Mesendoderm (in vitro differentiated cells): ENCODE results near the gene UBASH3A. TPM values are rescaled to one million over a fixed set of nuclear protein-coding genes. Genes with fewer than 3 reads are reported as not detected.
A peak's percentile ranks its signal among the peaks of the same experiment; 100 is the strongest.

ENCODE experiments used
- DNase-seq: peaks from one replicate; pipeline ENCODE4 v3.0.0; 2013
- H2AK5ac ChIP-seq: 2 replicates; pipeline ENCODE4 v1.6.1; 2013; ENCODE audit warnings: low read length, inconsistent platforms
- H2BK120ac ChIP-seq: 2 replicates; pipeline ENCODE4 v1.6.1; 2013; ENCODE audit warnings: low read depth, mild to moderate bottlenecking, low read length, moderate library complexity, mixed read lengths
- H2BK15ac ChIP-seq: replicated peaks from 2 replicates; pipeline ENCODE4 v1.6.1; 2013; ENCODE audit warnings: low read depth, mild to moderate bottlenecking, moderate library complexity
- H2BK5ac ChIP-seq: 2 replicates; pipeline ENCODE4 v1.6.1; 2013; ENCODE audit warnings: low read length, inconsistent platforms
- H3K18ac ChIP-seq: 2 replicates; pipeline ENCODE4 v1.6.1; 2013; ENCODE audit warnings: mild to moderate bottlenecking, low read length, mixed read lengths
- H3K23ac ChIP-seq: one replicate; pipeline ENCODE4 v1.6.1; 2013; ENCODE audit warnings: low read length
- H3K27ac ChIP-seq: 2 replicates; pipeline ENCODE4 v1.5.1; 2013; ENCODE audit warnings: low read depth, mild to moderate bottlenecking, inconsistent platforms, low read length, moderate library complexity
- H3K27me3 ChIP-seq: 2 replicates; pipeline ENCODE4 v1.6.1; 2013; ENCODE audit warnings: low read length, control low read depth, mild to moderate bottlenecking, inconsistent platforms; ENCODE audit not compliant: insufficient read depth, poor library complexity
- H3K36me3 ChIP-seq: 2 replicates; pipeline ENCODE4 v1.6.1; 2013; ENCODE audit warnings: low read length, inconsistent platforms; ENCODE audit not compliant: control insufficient read depth, insufficient read depth
- H3K4ac ChIP-seq: one replicate; pipeline ENCODE4 v1.6.1; 2013; ENCODE audit warnings: low read depth, mild to moderate bottlenecking, low read length, moderate library complexity
- H3K4me1 ChIP-seq: 2 replicates; pipeline ENCODE4 v1.6.1; 2013; ENCODE audit warnings: low read depth, low read length, inconsistent platforms; ENCODE audit not compliant: control insufficient read depth
- H3K4me2 ChIP-seq: 2 replicates; pipeline ENCODE4 v1.6.1; 2013; ENCODE audit warnings: low read length
- H3K4me3 ChIP-seq: 2 replicates; pipeline ENCODE4 v1.5.1; 2013; ENCODE audit warnings: mild to moderate bottlenecking, low read length
- H3K56ac ChIP-seq: one replicate; pipeline ENCODE4 v1.6.1; 2013; ENCODE audit warnings: low read length
- H3K79me1 ChIP-seq: 2 replicates; pipeline ENCODE4 v1.6.1; 2013; ENCODE audit warnings: low read length, inconsistent platforms
- H3K79me2 ChIP-seq: 2 replicates; pipeline ENCODE4 v1.6.1; 2013; ENCODE audit warnings: mild to moderate bottlenecking, low read length; ENCODE audit not compliant: control insufficient read depth, insufficient read depth
- H3K9ac ChIP-seq: 2 replicates; pipeline ENCODE4 v1.6.1; 2013; ENCODE audit warnings: low read length, inconsistent platforms
- H4K5ac ChIP-seq: one replicate; pipeline ENCODE4 v1.6.1; 2013; ENCODE audit warnings: low read length
- H4K8ac ChIP-seq: one replicate; pipeline ENCODE4 v1.6.1; 2013; ENCODE audit warnings: low read depth, mild to moderate bottlenecking, control low read depth, low read length, moderate library complexity
- WGBS: extraction: QIAGEN DNeasy Blood & Tissue Kit; methylation state at CpG from one replicate; pipeline ENCODE4 v1.1.7; 2013; ENCODE audit warnings: low lambda C conversion rate, missing lambda C conversion rate; ENCODE audit not compliant: insufficient coverage; ENCODE audit errors: extremely low coverage; 5-methylcytosine and 5-hydroxymethylcytosine counted together
- small RNA-seq: library from polyadenylated mRNA; stranded (forward); fragments of <200 nt; extraction: miRNeasy Mini kit (QIAGEN cat#:217004); gene quantifications from one replicate; pipeline ENCODE3, GENCODE V24; 2013; ENCODE audit not compliant: insufficient read depth

The UBASH3A gene

DNA sequence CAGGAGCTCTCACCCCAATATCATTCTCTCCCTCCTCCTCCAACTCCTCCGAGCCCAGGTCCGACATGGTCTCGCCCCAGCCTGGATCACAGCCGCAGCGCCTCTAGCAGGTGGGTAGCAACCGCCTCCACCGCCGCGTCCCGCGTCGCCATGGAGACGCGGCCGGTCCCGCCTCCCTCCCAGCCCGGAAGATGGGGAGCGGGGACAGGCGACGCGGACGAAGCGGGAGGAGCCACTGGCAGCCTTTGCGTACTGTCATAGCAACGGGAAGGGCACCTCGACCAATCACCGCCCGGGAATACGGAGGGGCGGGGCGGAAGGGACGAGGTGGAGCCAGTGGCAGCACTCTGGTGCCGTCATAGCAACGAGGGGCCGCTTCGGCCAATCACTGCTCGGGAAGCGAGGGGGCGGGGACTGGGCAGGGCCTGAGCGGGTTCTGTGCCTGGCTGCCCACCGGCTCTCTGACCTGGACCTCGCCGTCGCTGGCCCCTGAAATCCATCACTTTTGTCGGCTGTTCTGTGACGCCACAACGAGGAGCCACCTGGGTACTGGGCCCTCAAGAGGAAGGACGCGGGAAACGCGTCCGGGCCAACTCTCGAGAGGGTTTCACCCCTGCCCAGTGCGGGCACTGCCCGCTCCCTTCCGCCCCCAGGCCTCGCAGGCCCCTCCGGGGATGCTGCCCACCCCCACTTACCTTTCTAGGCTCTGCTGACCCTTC is 92.6 kb downstream of the UBASH3A start, which contains the start of gene RSPH1:
Gene RSPH1 (minus strand): TSS at position 105 of the 719 bp plus-strand sequence. CDS start 38 bp downstream, at position 67.
- Histone ChIP-seq H3K79me2 (no peaks in the 10 kb centered on the region), H3K27ac (no peak within 1 kb of the TSS), H3K18ac (no peak within 1 kb of the TSS), H3K4me2 (peak within 1 kb of the TSS; percentile 89), H2BK5ac (no peak within 1 kb of the TSS), H4K8ac (no peak within 1 kb of the TSS), H3K9ac (peak within 1 kb of the TSS; percentile 69), H2BK15ac (no peak within 1 kb of the TSS), H4K5ac (no peak within 1 kb of the TSS), H3K23ac (no peak within 1 kb of the TSS), H3K36me3 (no peaks in the 10 kb centered on the region), H2BK120ac (no peak within 1 kb of the TSS), H3K79me1 (no peaks in the 10 kb centered on the region), H3K56ac (peak within 1 kb of the TSS; percentile 75), H3K27me3 (no peaks in the 10 kb centered on the region), H3K4me1 (no peaks in the 10 kb centered on the region), H3K4ac (no peak within 1 kb of the TSS), H3K4me3 (peak within 1 kb of the TSS; percentile 71), H2AK5ac (no peak within 1 kb of the TSS)
- WGBS, result no CpG with 5 or more reads among the region's 58 CpGs
- DNase-seq, result peak; percentile 100

DNA sequence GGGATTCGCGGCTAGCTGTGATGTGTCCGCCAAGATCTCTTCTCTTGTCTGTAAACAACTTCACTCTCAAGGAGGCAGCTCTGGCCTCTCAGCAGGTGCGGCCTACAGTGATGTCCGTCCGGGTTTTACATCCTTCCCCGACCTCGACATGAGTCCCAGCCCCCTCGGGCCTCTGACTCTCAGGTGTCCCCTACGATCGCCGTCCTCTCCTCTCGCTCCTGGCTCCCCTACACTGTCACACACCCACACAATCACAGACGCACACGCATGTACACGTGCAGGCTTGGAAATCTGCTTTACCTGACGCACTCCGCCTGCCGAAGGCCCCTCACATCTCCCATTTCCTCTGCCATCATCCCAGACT is 93.1 kb downstream of the UBASH3A start:
- Histone ChIP-seq H3K4ac (no peak overlapping the region), H4K5ac (no peak overlapping the region), H3K27ac (no peak overlapping the region), H2AK5ac (no peak overlapping the region), H3K36me3 (no peaks in the 10 kb centered on the region), H2BK5ac (no peak overlapping the region), H3K27me3 (no peaks in the 10 kb centered on the region), H3K23ac (no peak overlapping the region), H2BK120ac (no peak overlapping the region), H3K79me1 (no peaks in the 10 kb centered on the region), H2BK15ac (no peak overlapping the region), H3K18ac (no peak overlapping the region), H3K4me2 (peak overlapping the region; percentile 89), H3K9ac (peak overlapping the region; percentile 48), H4K8ac (no peak overlapping the region), H3K4me1 (no peaks in the 10 kb centered on the region), H3K4me3 (peak overlapping the region; percentile 71), H3K56ac (peak overlapping the region; percentile 75), H3K79me2 (no peaks in the 10 kb centered on the region)
- DNase-seq, result no peak
- WGBS, result no CpG with 5 or more reads among the region's 19 CpGs

Small RNA genes lying within 50 kb of the gene (small RNA-seq; reads per million reads assigned to genes)
- gene RNU6-1149P, result not detected
